A673 (cell line): Measurements from ENCODE around the gene CHMP2A.

Experiments
- CTCF ChIP-seq: fragments of 300-800, 200-600 bp; sonication (generic); conservative IDR thresholded peaks from 2 replicates; pipeline ENCODE4 v1.5.1; 2017; ENCODE audit warnings: low read depth, mild to moderate bottlenecking, antibody characterized with exemption, low read length, moderate library complexity, mixed read lengths
- EZH2 ChIP-seq: fragments of 200-600 bp; sonication (generic); IDR thresholded peaks from 2 replicates; pipeline ENCODE4 v1.6.1; 2017; ENCODE audit warnings: borderline replicate concordance, low read depth, mild to moderate bottlenecking, mixed read lengths, antibody characterized with exemption, low read length; ENCODE audit not compliant: poor library complexity, severe bottlenecking

GRCh38 chr19:58572026-58572817, 17.3 kb upstream of the CHMP2A start:
- TF ChIP-seq CTCF (no peak), EZH2 (no peak)
